HCT116 (cell line): Measurements from ENCODE around the gene GRIN1. TPM values are rescaled to one million over a fixed set of nuclear protein-coding genes. Genes with fewer than 3 reads are reported as not detected.

Source experiments
- ATAC-seq: fragments of 200-7000 bp; cut with Tn5 transposase; 2 replicates; pipeline ENCODE4 v1.9.1; 2020; ENCODE audit warnings: mild to moderate bottlenecking, moderate library complexity
- BruUV-seq: library from RNA; stranded (reverse); fragments of 400-500 nt; replicated peaks from 2 replicates; lab custom pipeline; 2021; lab: Mats Ljungman, UMichigan
- CTCF ChIA-PET: fragments of 300-600 bp; sonication (Branson Sonifier 250); formaldehyde crosslinking; loops from one replicate; lab custom pipeline; 2021; ENCODE audit warnings: antibody characterized with exemption; lab: Charles Lee
- POLR2A ChIA-PET: fragments of 300-600, 350-600 bp; sonication (Branson Sonifier 250); formaldehyde crosslinking; loops from one replicate; lab custom pipeline; 2021; ENCODE audit warnings: antibody characterized with exemption; lab: Charles Lee
- RAD21 ChIA-PET, 2 experiments: fragments of 300-600 bp; sonication (Branson Sonifier 250); formaldehyde crosslinking; loops; one replicate each; lab custom pipeline; 2023; ENCODE audit warnings: low total read pairs in 2 of 2; ENCODE audit not compliant: uncharacterized antibody in 2 of 2, unreplicated experiment in 2 of 2, low non-redundant PET in 1 of 2; lab: Charles Lee
- DNase-seq: peaks from one replicate; pipeline ENCODE4 v3.0.0-alpha.2; 2010; ENCODE audit warnings: low read depth, low spot score
- H2AFZ ChIP-seq: fragments of 200-600 bp; shearing (Covaris generic), sonication (generic); 2 replicates; pipeline ENCODE4 v1.6.1; 2017; ENCODE audit warnings: low read depth, mixed run types, mixed read lengths, antibody characterized with exemption, low read length; ENCODE audit not compliant: poor library complexity, severe bottlenecking
- H3K27ac ChIP-seq: 2 replicates; pipeline ENCODE4 v1.5.1; 2012; ENCODE audit warnings: low read depth, low read length
- H3K27me3 ChIP-seq: fragments of 200-600 bp; sonication (generic); 2 replicates; pipeline ENCODE4 v1.6.1; 2016; ENCODE audit warnings: mixed run types, low read length, mixed read lengths; ENCODE audit not compliant: insufficient read depth
- H3K36me3 ChIP-seq, 2 experiments: fragments of 200-500 bp in 1 of 2; fragments of 200-600 bp in 1 of 2; sonication (Bioruptor generic) in 1 of 2; sonication (generic) in 1 of 2; 2 replicates each; pipeline versions ENCODE4 v1.5.1 to v1.6.1; 2014 to 2016; ENCODE audit warnings: low read length in 2 of 2, inconsistent platforms in 1 of 2, mixed read lengths in 1 of 2, mixed run types in 1 of 2; ENCODE audit not compliant: insufficient read depth in 2 of 2, control insufficient read depth in 1 of 2
- H3K4me1 ChIP-seq, 2 experiments: fragments of 200-600 bp in 1 of 2; sonication (generic) in 1 of 2; 2 replicates each; pipeline versions ENCODE4 v1.5.1 to v1.6.1; 2012 to 2017; ENCODE audit warnings: low read length in 2 of 2, inconsistent platforms in 1 of 2, mild to moderate bottlenecking in 1 of 2, mixed read lengths in 1 of 2, mixed run types in 1 of 2, moderate library complexity in 1 of 2; ENCODE audit not compliant: insufficient read depth in 2 of 2, control insufficient read depth in 1 of 2
- H3K4me2 ChIP-seq: fragments of 200-600 bp; sonication (generic); 2 replicates; pipeline ENCODE4 v1.6.1; 2017; ENCODE audit warnings: mixed run types, low read length, mixed read lengths
- H3K4me3 ChIP-seq, 2 experiments: fragments of 200-600 bp in 1 of 2; sonication (generic) in 1 of 2; replicated peaks in 1 of 2; 2 replicates each; pipeline ENCODE4 v1.5.1; 2011 to 2016; ENCODE audit warnings: low read length in 2 of 2, control low read depth in 1 of 2, low read depth in 1 of 2, mild to moderate bottlenecking in 1 of 2, mixed read lengths in 1 of 2, mixed run types in 1 of 2
- H3K79me2 ChIP-seq: fragments of 200-600 bp; sonication (generic); 2 replicates; pipeline ENCODE4 v1.6.1; 2017; ENCODE audit warnings: mild to moderate bottlenecking, mixed run types, low read length, moderate library complexity, mixed read lengths; ENCODE audit not compliant: insufficient read depth
- H3K9ac ChIP-seq: fragments of 200-600 bp; sonication (generic); 2 replicates; pipeline ENCODE4 v1.6.1; 2016; ENCODE audit warnings: low read length, mixed read lengths
- H3K9me2 ChIP-seq: fragments of 200-600 bp; sonication (generic), shearing (Covaris generic); 2 replicates; pipeline ENCODE4 v1.6.1; 2017; ENCODE audit warnings: mixed run types, mild to moderate bottlenecking, moderate library complexity; ENCODE audit not compliant: insufficient read depth
- H3K9me3 ChIP-seq, 2 experiments: fragments of 200-500 bp in 1 of 2; fragments of 200-600 bp in 1 of 2; sonication (Bioruptor generic) in 1 of 2; sonication (generic) in 1 of 2; 2 replicates each; pipeline ENCODE4 v1.6.1; 2014 to 2017; ENCODE audit warnings: low read length in 2 of 2, mixed read lengths in 2 of 2, inconsistent platforms in 1 of 2, low read depth in 1 of 2, mild to moderate bottlenecking in 1 of 2, mixed run types in 1 of 2, moderate library complexity in 1 of 2; ENCODE audit not compliant: control insufficient read depth in 1 of 2, insufficient read depth in 1 of 2
- H4K20me1 ChIP-seq: fragments of 200-600 bp; sonication (generic), shearing (Covaris generic); 2 replicates; pipeline ENCODE4 v1.6.1; 2017; ENCODE audit warnings: mixed run types, mild to moderate bottlenecking, moderate library complexity; ENCODE audit not compliant: insufficient read depth
- CBX3 ChIP-seq: IDR thresholded peaks from 2 replicates; pipeline ENCODE4 v1.6.1; 2012; ENCODE audit warnings: low read depth
- CEBPB ChIP-seq: IDR thresholded peaks from 2 replicates; pipeline ENCODE4 v1.6.1; 2012; ENCODE audit warnings: low read depth
- EZH2 ChIP-seq: fragments of 200-600 bp; sonication (generic); IDR thresholded peaks from 2 replicates; pipeline ENCODE4 v1.6.1; 2017; ENCODE audit warnings: antibody characterized with exemption, mixed run types
- POLR2AphosphoS5 ChIP-seq: IDR thresholded peaks from 2 replicates; pipeline ENCODE4 v1.6.1; 2011; ENCODE audit warnings: mild to moderate bottlenecking, low read depth, low read length, moderate library complexity
- REST ChIP-seq: IDR thresholded peaks from 2 replicates; pipeline ENCODE4 v1.6.1; 2012; ENCODE audit warnings: low read depth
- SRF ChIP-seq: IDR thresholded peaks from 2 replicates; pipeline ENCODE4 v1.6.1; 2012; ENCODE audit warnings: low read depth
- ZBTB33 ChIP-seq: IDR thresholded peaks from 2 replicates; pipeline ENCODE4 v1.6.1; 2011; ENCODE audit warnings: mild to moderate bottlenecking, low read length, moderate library complexity; ENCODE audit not compliant: insufficient replicate concordance; ENCODE audit errors: extremely low read depth
- ZFX ChIP-seq: fragments of 450-650 bp; IDR thresholded peaks from 2 replicates; pipeline ENCODE4 v1.6.1; 2017
- ZNF274 ChIP-seq: fragments of 200-500 bp; sonication (Bioruptor generic); IDR thresholded peaks from 2 replicates; pipeline ENCODE4 v1.6.1; 2014; ENCODE audit warnings: mild to moderate bottlenecking, low read depth, low read length, inconsistent platforms
- intact Hi-C: fragments of 100-400 bp; cut with micrococcal nuclease; formaldehyde crosslinking; loops from 2 replicates; pipeline ENCODE4 v1.10.0; 2022
- total RNA-seq: library from RNA; stranded (reverse); gene quantifications from one replicate; pipeline ENCODE4 v1.2.1, GENCODE V29; 2021; ENCODE audit not compliant: unreplicated experiment

Gene GRIN1
- total RNA-seq, 1 experiment from 2014 or later = 23.1 TPM

GRCh38 chr9:137143459-137143858, 4.5 kb downstream of the GRIN1 start:
- Histone ChIP-seq H3K9ac (no peak overlapping the region), H3K27me3 (no peaks in the 10 kb centered on the region), H3K4me3 (no peak overlapping the region), H3K4me2 (no peak overlapping the region), H3K4me1 (no peaks in the 10 kb centered on the region), H4K20me1 (no peaks in the 10 kb centered on the region), H3K79me2 (no peaks in the 10 kb centered on the region), H3K9me2 (no peaks in the 10 kb centered on the region), H3K36me3 (no peaks in the 10 kb centered on the region), H2AFZ (no peak overlapping the region), H3K9me3 (no peaks in the 10 kb centered on the region), H3K27ac (no peak overlapping the region)
- no TSS peak for BruUV-seq
- CTCF ChIA-PET = no interaction called here
- POLR2A ChIA-PET = no interaction called here
- TF ChIP-seq EZH2 (no peak), CEBPB (no peak), ZNF274 (no peak), POLR2AphosphoS5 (no peak), ZFX (no peak), SRF (no peak), REST (no peak), ZBTB33 (no peak), CBX3 (no peak)
- DNase-seq (no peak), ATAC-seq (no peak)
- RAD21 ChIA-PET = no interaction called here
- intact Hi-C loops = no loop called here
